Germinal center (tissue), 1 donor: ENCODE data around the gene CD163.
"Not testable (repeated sequence)": the region's sequence is repeated elsewhere in the genome, so short reads cannot be mapped to it uniquely, and the experiment has no call there.

Experiments
- DNase-seq: peaks from one replicate; pipeline ENCODE4 v3.0.0; 2012; ENCODE audit warnings: mixed read lengths, low spot score

Gene CD163

GRCh38 chr12:7450667-7451066 lies 52.9 kb downstream of the CD163 start:
- no peak for DNase-seq

- no peak for DNase-seq
Measured at GRCh38 chr12:7448099-7448498, 55.5 kb downstream of the CD163 start.

DNA sequence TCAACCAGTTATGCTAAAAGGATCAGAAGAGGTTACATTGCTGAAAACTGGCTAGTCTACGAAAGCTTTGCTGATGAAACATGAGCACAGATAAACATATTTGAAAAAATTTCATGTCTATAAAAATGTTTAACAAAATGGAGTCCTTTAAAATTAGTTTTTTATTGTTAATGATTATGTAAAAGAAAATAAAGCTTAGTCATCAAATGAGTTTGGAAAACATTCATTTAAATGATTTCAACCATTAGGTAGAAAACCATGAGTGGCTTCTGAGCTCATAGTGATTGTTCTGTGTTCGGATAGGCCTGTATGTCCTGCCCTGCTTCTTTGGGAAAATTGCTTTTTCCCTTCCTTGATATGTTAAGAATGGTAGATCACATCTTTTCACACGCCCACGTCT lies 59.0 kb downstream of the CD163 start:
- DNase-seq = no peak

DNA sequence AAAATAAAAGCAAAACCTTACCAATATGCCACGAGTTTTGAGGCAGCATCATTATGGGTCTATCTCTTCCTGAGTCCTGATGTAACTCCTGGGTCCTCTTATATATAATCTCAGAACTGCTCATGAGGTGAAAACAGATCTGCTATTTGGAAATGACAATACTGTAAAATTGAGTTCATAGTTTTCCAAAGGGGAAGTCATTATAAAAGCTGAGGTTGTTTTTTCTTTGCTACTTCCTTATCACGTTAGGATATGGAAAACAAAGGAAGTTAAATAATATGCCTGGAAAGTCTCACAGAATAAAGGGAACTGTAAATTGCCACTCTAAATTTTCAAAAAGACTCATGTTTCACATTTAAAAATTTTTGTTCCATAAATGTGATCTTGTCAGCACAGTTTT lies 59.5 kb downstream of the CD163 start, which contains the start of gene CD163L1:
Gene CD163L1, minus strand, starts transcription at position 78 of the 400 bp plus-strand sequence. Its CDS starts 26 bp downstream, at position 52.
- DNase-seq = no peak

- no peak for DNase-seq
Measured at GRCh38 chr12:7441216-7441615, 62.4 kb downstream of the CD163 start.

- DNase-seq = peak; percentile 30
Measured at GRCh38 chr12:7439579-7440505, 63.7 kb downstream of the CD163 start.

DNA sequence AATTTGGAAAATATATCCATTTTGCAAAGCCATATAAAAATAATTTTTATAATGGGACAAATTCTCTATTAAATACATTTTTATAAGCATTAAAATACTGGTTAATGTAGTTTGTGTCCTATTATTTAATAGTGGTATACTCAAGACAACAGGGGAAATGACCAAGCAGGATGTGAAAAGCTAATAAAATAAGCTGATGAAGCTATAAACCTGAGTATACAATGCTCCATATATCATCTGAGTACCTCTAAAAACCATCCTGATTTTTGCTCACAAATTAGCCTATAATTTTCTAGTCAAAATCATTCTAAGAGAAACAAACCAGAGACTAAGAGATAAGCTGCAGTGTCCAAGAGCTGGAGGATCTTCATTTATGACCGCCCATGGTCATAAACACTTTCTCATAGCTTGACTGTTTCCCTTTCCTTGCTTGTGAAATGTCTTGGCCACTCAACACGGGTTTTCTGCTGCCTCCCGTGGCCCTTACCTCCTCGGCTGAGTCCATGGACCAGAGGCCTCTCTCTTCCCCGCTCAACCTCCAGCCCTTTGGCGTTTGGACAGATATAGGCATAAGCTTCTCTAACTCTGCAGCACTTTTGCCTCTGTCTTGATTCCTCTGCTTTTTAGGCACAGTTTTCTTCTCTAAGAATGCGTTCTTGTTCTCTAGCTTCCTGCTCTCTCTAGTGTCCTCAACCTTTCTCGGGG lies 65.1 kb downstream of the CD163 start:
- DNase-seq = not testable (repeated sequence)

GRCh38 chr12:7437494-7437893 lies 66.1 kb downstream of the CD163 start:
- not testable (repeated sequence) for DNase-seq

DNA sequence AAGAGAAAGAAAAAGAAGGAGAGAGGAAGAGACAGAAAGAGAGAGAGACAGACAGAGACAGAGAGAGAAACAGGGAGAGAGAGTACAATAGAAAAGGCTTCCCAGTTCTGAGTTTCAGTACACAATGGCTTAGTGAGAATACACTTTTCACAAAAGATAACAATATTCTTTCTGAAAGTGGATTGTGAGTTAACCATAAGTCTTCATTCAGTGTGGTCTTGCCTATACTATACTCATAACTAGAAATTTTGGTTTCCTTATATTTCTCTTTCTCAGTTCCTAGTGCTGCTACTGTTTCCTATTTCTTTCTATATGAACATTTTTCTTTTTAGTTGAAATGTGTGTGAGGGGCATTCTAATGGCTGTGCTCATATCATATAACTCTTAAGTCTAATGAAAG lies 68.9 kb downstream of the CD163 start:
- no peak for DNase-seq

DNA sequence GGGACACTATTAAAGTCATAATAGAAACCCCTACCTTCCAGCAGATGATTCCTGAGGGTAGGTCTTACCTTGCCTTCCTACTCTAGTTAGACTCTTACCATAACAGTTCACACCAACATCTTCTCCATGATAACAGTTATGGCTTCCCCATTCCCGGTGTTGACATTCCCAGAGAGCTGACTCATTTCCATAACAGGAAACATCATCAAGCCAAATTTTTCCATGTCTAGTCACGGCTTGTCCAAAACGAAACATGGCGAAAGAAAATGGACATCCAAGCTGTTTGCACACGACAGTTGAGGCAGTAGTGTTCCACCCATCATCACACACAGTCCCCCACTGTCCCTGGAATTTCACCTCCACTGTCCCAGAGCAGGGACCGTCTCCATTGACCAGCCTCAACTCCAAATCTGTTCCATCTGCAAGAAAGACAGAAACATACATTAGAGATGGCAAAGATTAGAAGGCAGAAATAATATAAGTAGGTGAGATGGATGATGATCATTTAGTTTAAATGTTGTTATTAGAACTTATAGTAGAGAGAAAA lies 70.2 kb downstream of the CD163 start:
- DNase-seq = no peak

- no peak for DNase-seq
Measured at GRCh38 chr12:7431993-7432685, 71.4 kb downstream of the CD163 start.
